HG03460 (cell line): ENCODE results near the gene CSMD2.

Experiments
- ATAC-seq: cut with Tn5 transposase; IDR thresholded peaks from one replicate; pipeline ENCODE4 v1.9.1; 2021; ENCODE audit not compliant: unreplicated experiment

The CSMD2 gene

DNA sequence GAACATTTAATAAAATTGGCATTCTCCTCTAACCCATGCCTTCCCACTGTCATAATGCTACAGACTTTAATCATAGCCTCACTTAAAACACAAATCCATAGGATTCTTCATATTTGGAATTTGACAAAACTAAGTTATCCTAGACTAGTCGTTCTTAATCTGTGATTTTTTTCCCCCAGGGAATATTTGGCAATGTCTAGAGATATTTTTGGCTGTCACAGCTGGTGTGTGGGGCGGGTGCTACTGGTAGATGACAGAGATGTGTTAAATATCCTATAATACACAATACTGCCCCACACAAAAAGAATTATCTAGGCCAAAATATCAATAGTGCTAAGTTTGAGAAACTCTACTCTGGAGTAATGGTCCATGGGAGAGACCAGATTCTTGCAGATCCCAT, 396.9 kb downstream of the CSMD2 start:
- ATAC-seq, result no peak

DNA sequence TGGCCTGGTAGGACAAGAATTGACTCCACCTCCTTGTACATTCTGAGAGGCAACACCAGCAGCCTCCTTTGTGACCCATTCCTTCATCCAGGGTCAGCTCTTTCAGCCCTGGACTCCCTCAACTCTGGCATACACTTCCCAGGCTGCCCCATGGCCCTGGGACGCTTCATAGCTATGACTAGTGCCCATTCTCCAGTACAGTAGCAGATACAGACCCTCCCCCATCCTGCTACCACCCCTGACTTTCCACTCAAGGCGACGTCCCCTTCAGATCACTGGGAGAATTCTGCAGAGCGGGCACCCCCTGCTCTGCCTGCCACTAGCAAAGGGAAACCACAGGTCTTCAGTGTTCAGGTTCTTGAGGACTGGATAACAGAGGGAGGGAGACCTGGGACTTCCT, 400.9 kb downstream of the CSMD2 start:
- no peak for ATAC-seq

GRCh38 chr1:33763406-33763805, 401.6 kb downstream of the CSMD2 start:
- no peak for ATAC-seq

GRCh38 chr1:33762962-33763361, 402.1 kb downstream of the CSMD2 start:
- no peak for ATAC-seq

- ATAC-seq, result no peak
Observed at GRCh38 chr1:33762109-33762830, 402.8 kb downstream of the CSMD2 start.

GRCh38 chr1:33758698-33759097, 406.3 kb downstream of the CSMD2 start:
- no peak for ATAC-seq

GRCh38 chr1:33753087-33753856, 411.8 kb downstream of the CSMD2 start:
- no peak for ATAC-seq

DNA sequence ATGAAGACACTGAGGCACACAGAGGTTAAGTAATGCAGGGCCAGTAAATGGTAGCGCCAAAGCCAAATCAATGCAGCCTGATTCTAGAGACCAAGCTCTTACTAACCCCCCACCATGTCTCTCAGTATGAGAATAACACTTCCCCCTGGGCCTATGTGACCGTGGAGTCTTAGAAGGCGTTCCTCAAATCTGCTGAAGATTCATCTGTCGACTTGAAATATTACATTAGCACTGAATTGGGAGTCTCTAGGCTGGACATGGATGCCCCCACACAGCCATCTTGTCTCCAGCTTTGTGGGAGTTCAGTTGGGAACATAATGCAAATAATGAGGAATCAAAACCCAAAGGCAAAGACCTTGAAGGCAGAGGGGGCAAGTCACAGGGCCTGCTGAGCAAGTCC, 419.1 kb downstream of the CSMD2 start:
- no peak for ATAC-seq

DNA sequence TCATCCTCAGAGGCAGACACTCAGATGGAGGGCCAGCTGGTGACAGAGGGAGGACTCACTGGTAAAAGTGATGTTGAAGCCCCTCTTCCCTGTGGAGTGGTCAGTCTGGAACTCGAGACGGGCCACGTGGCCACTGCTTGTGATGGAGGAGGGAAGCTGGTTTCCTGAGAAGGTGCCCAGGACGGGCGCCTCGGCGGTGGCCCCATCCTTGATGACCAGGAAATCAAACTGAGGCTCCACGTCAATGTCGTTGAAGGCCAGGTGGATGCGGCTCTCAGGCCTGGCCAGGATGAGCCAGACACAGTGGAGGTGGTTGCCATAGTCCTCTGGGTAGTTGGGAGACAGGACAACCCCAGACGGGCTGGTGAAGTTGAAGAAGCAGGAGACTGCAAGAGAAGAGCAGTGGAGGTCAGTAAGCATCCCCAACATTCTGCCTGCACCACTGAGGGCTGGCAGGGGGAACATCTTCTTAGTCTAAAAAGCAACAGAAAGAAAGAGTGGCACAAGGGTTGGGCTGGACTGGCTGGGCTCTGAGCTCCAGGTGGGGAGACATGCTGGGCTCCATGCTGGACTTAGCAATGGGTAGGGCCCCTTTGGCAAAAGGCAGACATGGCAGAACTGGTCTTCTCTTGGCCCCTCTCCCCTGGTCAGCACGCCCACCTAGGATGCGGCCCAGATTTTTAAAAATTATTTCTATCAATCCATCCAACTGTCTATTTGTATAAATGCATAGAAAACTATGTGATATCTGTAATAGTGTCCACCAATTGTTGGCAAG, 421.6 kb downstream of the CSMD2 start:
- no peak for ATAC-seq

DNA sequence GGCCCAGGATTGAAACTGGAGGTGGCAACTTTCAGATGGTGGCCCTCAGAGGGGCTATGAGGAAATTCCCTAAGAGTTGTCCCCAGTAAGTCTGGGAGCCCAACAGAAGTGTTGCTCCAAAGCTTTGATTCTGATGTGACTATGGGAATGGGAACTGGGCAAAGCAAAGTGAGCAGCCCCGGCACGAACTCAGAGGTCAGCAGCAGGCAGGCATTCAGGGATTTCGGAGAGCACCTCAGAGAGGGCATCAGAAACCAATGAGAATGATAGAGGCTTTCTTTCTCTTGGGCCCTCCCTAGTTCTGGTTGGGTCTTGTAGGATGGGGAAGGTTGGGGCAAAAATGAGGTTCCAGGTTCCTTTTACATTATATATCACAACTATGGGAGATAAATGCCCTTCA, 422.4 kb downstream of the CSMD2 start:
- no peak for ATAC-seq

GRCh38 chr1:33741749-33742148, 423.3 kb downstream of the CSMD2 start:
- ATAC-seq, result no peak

DNA sequence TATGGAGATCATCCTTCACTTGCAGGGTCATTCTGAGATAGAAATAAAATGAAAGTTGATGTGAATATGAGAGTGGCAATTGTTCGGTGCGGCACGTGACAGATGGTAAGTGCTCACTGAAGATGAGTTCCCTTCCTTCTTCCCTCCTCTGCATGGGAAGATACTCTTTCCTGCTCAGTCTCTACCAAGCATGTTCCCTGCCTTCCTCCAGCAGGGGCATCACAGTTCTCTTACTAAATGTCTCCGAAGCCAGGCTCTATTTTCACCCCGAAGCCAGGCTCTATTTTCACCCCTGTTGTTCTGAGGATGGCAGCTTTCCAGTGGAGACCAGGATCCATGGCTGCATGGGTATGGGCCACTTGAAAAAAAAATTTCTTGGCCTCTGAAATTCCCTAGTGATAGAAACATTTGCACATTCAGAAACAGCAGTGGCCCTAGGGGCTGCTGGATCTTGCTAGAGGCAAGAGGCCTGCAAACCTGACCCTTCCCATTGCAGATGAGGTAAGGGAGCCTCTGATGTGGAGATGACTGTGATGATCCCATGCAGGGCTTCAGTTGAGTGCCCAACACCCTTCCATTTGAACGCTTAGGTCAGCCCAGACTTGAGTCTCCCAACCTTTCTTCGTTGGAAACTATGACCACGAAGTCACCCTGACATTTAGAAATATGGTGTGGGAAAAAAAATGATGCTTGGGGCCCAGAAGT, 424.8 kb downstream of the CSMD2 start:
- no peak for ATAC-seq

DNA sequence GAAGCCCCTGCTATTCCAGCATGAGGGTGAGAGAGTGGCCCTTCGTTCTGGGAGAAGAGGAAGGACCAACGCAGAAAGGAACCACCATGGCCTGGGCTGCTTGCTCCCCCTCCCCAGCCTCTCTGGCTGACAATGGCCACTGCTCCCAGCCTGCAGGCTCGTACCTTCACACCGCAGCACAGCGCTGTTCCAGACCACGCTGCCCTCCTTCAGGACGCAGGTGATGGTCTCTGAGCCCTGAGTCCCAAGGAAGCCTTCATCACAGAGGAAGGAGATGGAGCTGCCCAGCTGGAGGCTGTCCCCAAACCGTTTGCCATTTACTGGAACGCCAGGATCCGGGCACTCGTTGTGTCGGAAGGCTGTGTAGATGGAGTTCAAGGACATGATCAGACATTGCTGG, 426.1 kb downstream of the CSMD2 start:
- no peak for ATAC-seq

- no peak for ATAC-seq
Observed at GRCh38 chr1:33738536-33738935, 426.5 kb downstream of the CSMD2 start.

DNA sequence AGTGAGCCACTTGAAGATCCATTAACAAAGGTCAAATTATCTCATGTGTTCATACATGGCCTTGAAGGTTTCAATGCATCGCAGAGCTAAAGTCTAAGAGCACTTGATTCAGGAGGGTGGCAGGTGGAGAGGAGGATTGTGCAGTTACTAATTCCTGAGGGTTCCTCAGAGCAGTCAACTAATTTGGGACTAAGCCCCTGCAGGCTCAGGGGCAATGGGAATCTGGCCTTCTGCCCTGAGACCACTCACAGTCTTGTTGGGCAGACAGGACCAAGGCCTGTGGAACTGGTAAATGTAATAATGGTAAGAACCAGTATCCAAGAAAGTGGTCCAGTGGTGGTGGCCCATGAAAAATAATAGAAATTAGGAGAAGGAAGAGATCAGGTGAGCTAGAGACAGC, 428.5 kb downstream of the CSMD2 start:
- ATAC-seq, result no peak

GRCh38 chr1:33735624-33736023, 429.4 kb downstream of the CSMD2 start:
- ATAC-seq, result no peak

DNA sequence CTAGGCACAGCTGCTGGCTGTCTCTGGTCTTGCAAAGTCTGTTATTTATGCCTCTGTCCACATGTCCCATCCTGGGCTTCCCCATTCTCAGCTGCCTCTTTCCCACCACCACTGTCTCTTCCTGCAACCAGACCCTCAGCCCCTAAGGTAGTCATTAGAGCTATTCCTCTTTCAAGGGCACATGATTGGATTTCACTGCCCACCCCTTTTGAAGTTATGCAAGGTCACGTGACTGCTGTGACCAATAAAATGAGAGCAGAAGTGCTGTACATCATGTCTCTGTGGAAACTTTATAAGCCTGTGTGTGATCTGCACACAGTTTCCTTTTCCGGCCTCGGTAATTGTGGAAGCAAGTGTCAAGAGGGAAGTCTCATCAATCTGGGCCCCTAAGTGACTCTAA, 437.7 kb downstream of the CSMD2 start:
- ATAC-seq, result no peak

- no peak for ATAC-seq
Observed at GRCh38 chr1:33726274-33726804, 438.7 kb downstream of the CSMD2 start.

- no peak for ATAC-seq
Observed at GRCh38 chr1:33725556-33726160, 439.4 kb downstream of the CSMD2 start.

- no peak for ATAC-seq
Observed at GRCh38 chr1:33725037-33725436, 440.0 kb downstream of the CSMD2 start.

DNA sequence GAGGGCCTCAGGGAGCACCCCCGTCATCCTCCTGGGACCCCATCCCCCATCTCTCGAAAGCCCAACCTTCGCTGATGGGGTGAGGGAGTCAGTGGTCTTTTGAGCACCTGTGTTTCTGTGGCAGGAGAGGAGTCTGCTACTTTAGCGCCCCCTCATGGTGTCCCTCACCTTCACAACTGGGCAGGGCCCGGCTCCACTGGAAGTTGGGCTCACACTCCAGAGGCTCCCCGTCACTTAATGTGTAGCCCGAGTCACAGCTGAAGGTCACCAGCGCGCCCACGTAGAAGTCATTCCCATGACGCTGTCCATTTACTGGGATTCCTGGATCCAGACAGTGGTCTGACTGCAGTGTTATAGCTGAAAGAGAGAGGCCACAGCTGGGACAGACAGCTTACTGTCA, 440.7 kb downstream of the CSMD2 start:
- ATAC-seq, result no peak
